ENCODE data around the gene SRD5A3.
A peak's percentile ranks its signal among the peaks of the same experiment; 100 is the strongest.

Gene SRD5A3

DNA sequence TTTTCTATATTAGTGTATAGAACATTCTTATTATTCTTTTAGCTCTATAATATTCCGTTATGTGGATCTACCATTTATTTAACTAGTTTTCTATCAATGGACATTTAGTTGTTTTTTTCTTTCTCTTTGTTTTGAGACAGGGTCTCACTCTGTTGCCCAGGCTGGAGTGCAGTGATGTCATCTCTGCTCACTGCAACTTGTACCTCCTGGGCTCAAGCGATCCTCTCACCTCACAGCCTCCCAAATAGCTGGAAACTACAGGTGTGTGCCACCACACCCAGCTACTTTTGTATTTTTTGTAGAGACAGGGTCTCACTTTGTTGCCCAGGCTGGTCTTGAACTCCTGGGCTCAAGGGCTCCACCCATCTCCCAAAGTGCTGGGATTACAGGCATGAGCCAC is 60.5 kb downstream of the SRD5A3 start:
- no peak overlapping the region for H3K27ac ChIP-seq (ENCODE audit: low read length)
- no peak overlapping the region for H3K4me2 ChIP-seq (ENCODE audit: low read length)
- H2AFZ ChIP-seq (ENCODE audit: low read depth, low read length) = no peak overlapping the region
- peaks cover 96% of the 10 kb centered on the region for H3K79me2 ChIP-seq (ENCODE audit: low read length)
- H3K36me3 ChIP-seq (replicated peaks; ENCODE audit: low read depth, low read length) = peaks cover 50% of the 10 kb centered on the region
- no peak overlapping the region for H3K4me3 ChIP-seq (ENCODE audit: low read length)
- peaks cover 59% of the 10 kb centered on the region for H4K20me1 ChIP-seq (ENCODE audit: insufficient read depth, low read length)
- H3K9ac ChIP-seq (ENCODE audit: low read length) = no peak overlapping the region
- no peaks in the 10 kb centered on the region for H3K27me3 ChIP-seq (ENCODE audit: low read depth, low read length)
- TF ChIP-seq CTCF (IDR thresholded peaks at IDR 0.05; ENCODE audit: low read depth, low read length) (no peak), EZH2phosphoT487 (IDR thresholded peaks at IDR 0.05; ENCODE audit: low read depth) (no peak)
- 0 out of 2 replicates have a peak, but pooled peaks cover 5% of the 10 kb centered on the region for H3K4me1 ChIP-seq (ENCODE audit: low read length)
- H3K9me3 ChIP-seq (ENCODE audit: insufficient read depth, low read length) = no peaks in the 10 kb centered on the region

GRCh38 chr4:55407119-55407518 is 61.1 kb downstream of the SRD5A3 start:
- Histone ChIP-seq H4K20me1 (ENCODE audit: insufficient read depth, low read length) (peaks cover 61% of the 10 kb centered on the region), H3K4me3 (ENCODE audit: low read length) (no peak overlapping the region), H3K27me3 (ENCODE audit: low read depth, low read length) (no peaks in the 10 kb centered on the region), H3K9me3 (ENCODE audit: insufficient read depth, low read length) (no peaks in the 10 kb centered on the region), H3K4me1 (ENCODE audit: low read length) (0 out of 2 replicates have a peak, but pooled peaks cover 5% of the 10 kb centered on the region), H3K36me3 (replicated peaks; ENCODE audit: low read depth, low read length) (peaks cover 53% of the 10 kb centered on the region), H3K9ac (ENCODE audit: low read length) (no peak overlapping the region), H2AFZ (ENCODE audit: low read depth, low read length) (no peak overlapping the region), H3K79me2 (ENCODE audit: low read length) (peaks cover 98% of the 10 kb centered on the region), H3K4me2 (ENCODE audit: low read length) (no peak overlapping the region), H3K27ac (ENCODE audit: low read length) (no peak overlapping the region)
- TF ChIP-seq EZH2phosphoT487 (IDR thresholded peaks at IDR 0.05; ENCODE audit: low read depth) (no peak), CTCF (IDR thresholded peaks at IDR 0.05; ENCODE audit: low read depth, low read length) (no peak)

- peaks cover 61% of the 10 kb centered on the region for H4K20me1 ChIP-seq (ENCODE audit: insufficient read depth, low read length)
- no peak overlapping the region for H3K4me3 ChIP-seq (ENCODE audit: low read length)
- no peaks in the 10 kb centered on the region for H3K27me3 ChIP-seq (ENCODE audit: low read depth, low read length)
- no peak for TF ChIP-seq EZH2phosphoT487 (IDR thresholded peaks at IDR 0.05; ENCODE audit: low read depth)
- no peak for TF ChIP-seq CTCF (IDR thresholded peaks at IDR 0.05; ENCODE audit: low read depth, low read length)
- no peak overlapping the region for H3K27ac ChIP-seq (ENCODE audit: low read length)
- no peaks in the 10 kb centered on the region for H3K9me3 ChIP-seq (ENCODE audit: insufficient read depth, low read length)
- peaks cover 53% of the 10 kb centered on the region for H3K36me3 ChIP-seq (replicated peaks; ENCODE audit: low read depth, low read length)
- no peak overlapping the region for H3K4me2 ChIP-seq (ENCODE audit: low read length)
- no peak overlapping the region for H3K9ac ChIP-seq (ENCODE audit: low read length)
- no peak overlapping the region for H2AFZ ChIP-seq (ENCODE audit: low read depth, low read length)
- H3K4me1 ChIP-seq (ENCODE audit: low read length) = 0 out of 2 replicates have a peak, but pooled peaks cover 5% of the 10 kb centered on the region
- peaks cover 99% of the 10 kb centered on the region for H3K79me2 ChIP-seq (ENCODE audit: low read length)
Observed at GRCh38 chr4:55407764-55408163, 61.7 kb downstream of the SRD5A3 start.

DNA sequence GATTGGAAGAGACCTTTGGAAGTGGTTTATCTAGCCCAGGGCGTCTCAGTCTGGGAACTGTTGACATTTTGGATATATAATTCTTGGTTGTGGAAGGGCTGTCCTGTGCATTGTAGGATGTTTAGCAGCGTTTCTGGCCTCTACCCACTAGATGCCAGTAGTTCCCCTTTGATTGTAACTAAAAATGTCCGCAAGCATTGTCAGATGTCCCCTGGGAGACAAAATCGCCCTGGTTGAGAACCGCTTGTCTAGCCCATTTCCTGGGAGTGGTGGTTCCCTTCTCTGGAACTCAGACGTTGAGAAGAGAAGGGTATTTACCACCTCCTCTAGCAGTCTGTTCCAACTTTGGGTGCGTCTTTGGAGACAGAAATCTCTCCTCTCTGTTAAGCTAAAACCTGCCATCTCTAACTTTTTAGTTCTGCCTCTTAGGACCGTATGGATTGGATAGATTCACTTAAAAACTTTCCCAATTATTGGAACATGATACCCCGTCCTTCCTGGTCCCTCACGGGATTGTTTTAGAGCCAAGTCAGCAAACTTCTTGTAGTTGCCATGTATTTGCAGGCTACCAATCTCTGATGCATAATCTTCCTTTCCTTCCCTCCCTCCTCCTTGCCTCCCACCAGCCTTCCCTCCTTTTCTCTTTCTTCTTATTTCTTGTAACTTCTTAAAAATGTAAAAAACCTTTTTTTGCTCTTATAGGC is 63.6 kb downstream of the SRD5A3 start:
- 0 out of 2 replicates have a peak overlapping the region, but pooled peaks have one; percentile 14 for H3K27ac ChIP-seq (ENCODE audit: low read length)
- TF ChIP-seq EZH2phosphoT487 (IDR thresholded peaks at IDR 0.05; ENCODE audit: low read depth) (no peak), CTCF (IDR thresholded peaks at IDR 0.05; ENCODE audit: low read depth, low read length) (peak; percentile 38)

More for the DNA sequence above, 63.6 kb downstream of the SRD5A3 start:
- Histone ChIP-seq H3K4me3 (ENCODE audit: low read length) (no peak overlapping the region), H3K4me1 (ENCODE audit: low read length) (0 out of 2 replicates have a peak, but pooled peaks cover 5% of the 10 kb centered on the region), H3K79me2 (ENCODE audit: low read length) (peaks cover 100% of the 10 kb centered on the region), H4K20me1 (ENCODE audit: insufficient read depth, low read length) (peaks cover 61% of the 10 kb centered on the region), H3K9ac (ENCODE audit: low read length) (no peak overlapping the region), H2AFZ (ENCODE audit: low read depth, low read length) (no peak overlapping the region), H3K27me3 (ENCODE audit: low read depth, low read length) (no peaks in the 10 kb centered on the region), H3K4me2 (ENCODE audit: low read length) (0 out of 2 replicates have a peak overlapping the region, but pooled peaks have one; percentile 23), H3K9me3 (ENCODE audit: insufficient read depth, low read length) (no peaks in the 10 kb centered on the region), H3K36me3 (replicated peaks; ENCODE audit: low read depth, low read length) (peaks cover 42% of the 10 kb centered on the region)
